Spleen (tissue), 11 donors: ENCODE results near the gene ZSWIM8. TPM values are rescaled to one million over a fixed set of nuclear protein-coding genes. Genes with fewer than 3 reads are reported as not detected.

ENCODE experiments used
- DNase-seq: peaks from one replicate; pipeline ENCODE4 v3.0.0-alpha.2; 2020
- H3K27ac ChIP-seq, 8 donors: fragments of 200-600 bp; sonication (generic) in 7 of 8; 1 replicate in 4 of 8; 2 replicates in 4 of 8; pipeline versions ENCODE4 v1.5.0 to v1.8.0; 2016 to 2021; ENCODE audit warnings: inconsistent platforms in 4 of 8, mild to moderate bottlenecking in 4 of 8, moderate library complexity in 1 of 8
- H3K27me3 ChIP-seq, 7 donors: fragments of 200-600 bp; sonication (generic) in 6 of 7; replicated peaks in 1 of 7; 1 replicate in 4 of 7; 2 replicates in 3 of 7; pipeline versions ENCODE4 v1.5.0 to v1.8.0; 2016 to 2021; ENCODE audit warnings: inconsistent platforms in 3 of 7, mild to moderate bottlenecking in 1 of 7
- H3K36me3 ChIP-seq, 6 donors: fragments of 200-600 bp; sonication (generic) in 5 of 6; 1 replicate in 4 of 6; 2 replicates in 2 of 6; pipeline versions ENCODE4 v1.5.0 to v1.8.0; 2016 to 2021; ENCODE audit warnings: inconsistent platforms in 2 of 6
- H3K4me1 ChIP-seq, 6 donors: fragments of 200-600 bp; sonication (generic) in 5 of 6; 1 replicate in 3 of 6; 2 replicates in 3 of 6; pipeline versions ENCODE4 v1.5.0 to v1.8.0; 2016 to 2021; ENCODE audit warnings: inconsistent platforms in 3 of 6
- H3K4me3 ChIP-seq, 8 donors: fragments of 200-600 bp; sonication (generic) in 7 of 8; 1 replicate in 4 of 8; 2 replicates in 4 of 8; pipeline versions ENCODE4 v1.5.0 to v1.8.0; 2016 to 2021; ENCODE audit warnings: inconsistent platforms in 4 of 8, mild to moderate bottlenecking in 4 of 8, moderate library complexity in 2 of 8
- H3K9me3 ChIP-seq, 8 donors: fragments of 200-600 bp; sonication (generic) in 7 of 8; 1 replicate in 4 of 8; 2 replicates in 4 of 8; pipeline versions ENCODE4 v1.5.0 to v1.8.0; 2016 to 2021; ENCODE audit warnings: inconsistent platforms in 4 of 8
- CTCF ChIP-seq, 11 experiments: fragments of 200-600 bp in 7 of 11; fragments of 450-650 bp in 4 of 11; sonication (generic) in 4 of 11; IDR thresholded peaks in 8 of 11; conservative IDR thresholded peaks in 3 of 11; 1 replicate in 7 of 11; 2 replicates in 4 of 11; pipeline versions ENCODE4 v1.4.0 to v1.8.0; 2016 to 2021; ENCODE audit warnings: antibody characterized with exemption in 11 of 11, inconsistent platforms in 4 of 11, mild to moderate bottlenecking in 1 of 11
- POLR2A ChIP-seq, 3 donors: fragments of 450-650 bp; IDR thresholded peaks; one replicate each; pipeline ENCODE4 v1.5.1; 2017; ENCODE audit warnings: antibody characterized with exemption in 3 of 3, mild to moderate bottlenecking in 1 of 3
- POLR2AphosphoS5 ChIP-seq, 3 donors: sonication (generic); formaldehyde crosslinking; IDR thresholded peaks; one replicate each; pipeline ENCODE4 v1.5.1; 2017; ENCODE audit warnings: antibody characterized with exemption in 3 of 3
- WGBS, 5 donors: extraction: QIAGEN DNeasy Blood & Tissue Kit in 3 of 5; methylation state at CpG; one replicate each; pipeline versions ENCODE4 v1.1.5 to v1.1.7; 2013 to 2018; 5-methylcytosine and 5-hydroxymethylcytosine counted together
- intact Hi-C: fragments of 100-400 bp; cut with DNase I; formaldehyde crosslinking; loops from one replicate; pipeline ENCODE4 v1.15.0; 2023; ENCODE audit warnings: low total_unique reads
- polyA plus RNA-seq, 3 donors: library from polyadenylated mRNA; stranded (reverse); fragments of 200-250 nt; gene quantifications; one replicate each; pipeline ENCODE4 v1.2.1, GENCODE V29; 2013
- total RNA-seq, 7 donors: library from RNA; depleted of rRNA in 3 of 7; stranded (reverse); fragments of >200 nt in 3 of 7; fragmentation: NEBNext Ultra II Directional in 4 of 7; extraction: Animal tissue kit (Norgen Biotek cat#: 25700) in 4 of 7; gene quantifications; one replicate each; pipeline versions ENCODE4 v1.1.0 to v1.2.1, GENCODE V29; 2016 to 2021
- donor health status: healthy with polysubstance abuse.
- donor health status: DM: no; HTN: no; CAD: no; lungs with moderate emphysema.
- donor health status: DM: no; HTN: no; CAD: no.
- donor health status: Bipolar disorder and iron deficiency.
- donor health status: healthy.
- donor health status: DM: no; HTN: no; CAD: no.
- donor health status: DM: yes; HTN: yes; CAD: no.

The ZSWIM8 gene
- total and polyA plus RNA-seq, 10 donors: 51.5 to 141 (median 119) TPM

- peak overlapping the region; percentile 96 to 100 (median 98) for H3K27ac ChIP-seq
- H3K27me3 ChIP-seq: no peaks in the 10 kb centered on the region
- intact Hi-C loops: no loop called here
- peaks cover 37 to 81% (median 57%) of the 10 kb centered on the region in 6 donors for H3K4me1 ChIP-seq
- no peaks in the 10 kb centered on the region for H3K9me3 ChIP-seq
- WGBS, 5 donors: 17 to 23% (median 19%) methylated on average over 17 of the region's 17 CpGs
- TF ChIP-seq POLR2A (IDR thresholded peaks at IDR 0.05): no peak
- no peak for TF ChIP-seq CTCF (IDR thresholded peaks at IDR 0.05 in 8 of 11, conservative IDR thresholded peaks at IDR 0.05 in 3 of 11)
- no peak for TF ChIP-seq POLR2AphosphoS5 (IDR thresholded peaks at IDR 0.05)
- H3K36me3 ChIP-seq: peaks cover 0 to 77% (median 61%) of the 10 kb centered on the region in 6 donors
- H3K4me3 ChIP-seq: peak overlapping the region; percentile 73 to 93 (median 86)
- peak; percentile 81 for DNase-seq
Measured at GRCh38 chr10:73771722-73772280, 13.6 kb upstream of the ZSWIM8 start.

- Histone ChIP-seq H3K36me3 (peaks cover 0 to 77% (median 56%) of the 10 kb centered on the region in 6 donors), H3K9me3 (no peaks in the 10 kb centered on the region), H3K27me3 (no peaks in the 10 kb centered on the region), H3K27ac (peak overlapping the region; percentile 96 to 100 (median 98)), H3K4me1 (peaks cover 37 to 89% (median 61%) of the 10 kb centered on the region in 6 donors), H3K4me3 (peak overlapping the region; percentile 73 to 93 (median 86))
- intact Hi-C loops: no loop called here
- TF ChIP-seq POLR2AphosphoS5 (IDR thresholded peaks at IDR 0.05) (peak; percentile 97), CTCF (IDR thresholded peaks at IDR 0.05 in 8 of 11, conservative IDR thresholded peaks at IDR 0.05 in 3 of 11) (peak in 6 of 11 experiments; percentile 11 to 37 (median 20)), POLR2A (IDR thresholded peaks at IDR 0.05) (peak in 2 of 3 donors; percentile 74 to 78)
- DNase-seq: peak; percentile 96
- 0 to 1% (median 0%) methylated on average over 43 to 101 of the region's 101 CpGs for WGBS, 5 donors
Measured at GRCh38 chr10:73772281-73773151, 12.9 kb upstream of the ZSWIM8 start.

GRCh38 chr10:73773152-73773879 lies 12.1 kb upstream of the ZSWIM8 start:
- TF ChIP-seq CTCF (IDR thresholded peaks at IDR 0.05 in 8 of 11, conservative IDR thresholded peaks at IDR 0.05 in 3 of 11) (no peak), POLR2AphosphoS5 (IDR thresholded peaks at IDR 0.05) (no peak), POLR2A (IDR thresholded peaks at IDR 0.05) (no peak)
- Histone ChIP-seq H3K27me3 (no peaks in the 10 kb centered on the region), H3K27ac (peak overlapping the region; percentile 96 to 100 (median 98)), H3K4me3 (peak overlapping the region; percentile 73 to 93 (median 86)), H3K9me3 (no peaks in the 10 kb centered on the region), H3K4me1 (peaks cover 37 to 89% (median 61%) of the 10 kb centered on the region in 6 donors), H3K36me3 (peaks cover 0 to 77% (median 52%) of the 10 kb centered on the region in 6 donors)
- intact Hi-C loops: no loop called here
- no peak for DNase-seq
- 1 to 10% (median 8%) methylated on average over 18 to 29 of the region's 29 CpGs for WGBS, 5 donors
